Liver (tissue), 1 donor: ENCODE measurements around the gene MYADML2.

Experiments used
- ATF3 ChIP-seq: IDR thresholded peaks from 2 replicates; pipeline ENCODE4 v1.6.1; 2016; ENCODE audit warnings: antibody characterized with exemption
- SP1 ChIP-seq: IDR thresholded peaks from 2 replicates; pipeline ENCODE4 v1.6.1; 2018; ENCODE audit warnings: antibody characterized with exemption, mild to moderate bottlenecking
- donor health status: healthy.

- TF ChIP-seq SP1: no peak
- no peak for TF ChIP-seq ATF3
These were observed 19.8 kb downstream of the MYADML2 start for GRCh38 chr17:81927152-81927652.
